CD4-positive, alpha-beta T cell treated with Interleukin-4 for 4 hours (primary cell): ENCODE data around the gene USP4.

Experiments
- DNase-seq: peaks from one replicate; pipeline ENCODE4 v3.0.0-alpha.2; 2020

The USP4 gene

GRCh38 chr3:49339941-49340800, at the start of gene USP4:
TSS of gene USP4 (minus strand) at chr3:49340053. CDS start at chr3:49340024, 29 bp downstream.
- DNase-seq = peak; percentile 93

- DNase-seq = no peak
Observed at GRCh38 chr3:49389297-49389696, 49.4 kb upstream of the USP4 start.

GRCh38 chr3:49388289-49388820, 48.5 kb upstream of the USP4 start:
- no peak for DNase-seq

- DNase-seq = no peak
Observed at GRCh38 chr3:49387721-49388120, 47.9 kb upstream of the USP4 start.

- DNase-seq = no peak
Observed at GRCh38 chr3:49386056-49386756, 46.4 kb upstream of the USP4 start.

- DNase-seq = no peak
Observed at GRCh38 chr3:49385617-49386016, 45.8 kb upstream of the USP4 start.

GRCh38 chr3:49383387-49383786, 43.5 kb upstream of the USP4 start:
- no peak for DNase-seq

- no peak for DNase-seq
Observed at GRCh38 chr3:49378249-49378895, 38.5 kb upstream of the USP4 start.

- DNase-seq = peak; percentile 46
Observed at GRCh38 chr3:49377483-49377882, 37.6 kb upstream of the USP4 start.

- DNase-seq = no peak
Observed at GRCh38 chr3:49371946-49372345, 32.1 kb upstream of the USP4 start.

- no peak for DNase-seq
Observed at GRCh38 chr3:49370585-49371290, 30.9 kb upstream of the USP4 start.

- no peak for DNase-seq
Observed at GRCh38 chr3:49362561-49362960, 22.7 kb upstream of the USP4 start.

GRCh38 chr3:49359623-49360022, 19.8 kb upstream of the USP4 start:
- no peak for DNase-seq

GRCh38 chr3:49358884-49359225, 19.0 kb upstream of the USP4 start:
- DNase-seq = no peak

- peak; percentile 78 for DNase-seq
Observed at GRCh38 chr3:49358217-49358883, 18.5 kb upstream of the USP4 start, which contains the start of gene GPX1. TSS of gene GPX1 (minus strand) at chr3:49358353. CDS start at chr3:49358278, 75 bp downstream.

GRCh38 chr3:49357443-49358216, 17.8 kb upstream of the USP4 start:
- DNase-seq = peak; percentile 11

GRCh38 chr3:49357095-49357442, 17.2 kb upstream of the USP4 start:
- DNase-seq = peak; percentile 8

- DNase-seq = no peak
Observed at GRCh38 chr3:49352890-49353421, 13.1 kb upstream of the USP4 start.

- no peak for DNase-seq
Observed at GRCh38 chr3:49352281-49352680, 12.4 kb upstream of the USP4 start.

- peak; percentile 11 for DNase-seq
Observed at GRCh38 chr3:49351521-49352011, 11.7 kb upstream of the USP4 start.
